KMS-11 (cell line): ENCODE measurements around the gene ZNF618.

Experiments used
- H2AFZ ChIP-seq: fragments of 200-600 bp; sonication (generic); 2 replicates; pipeline ENCODE4 v1.6.1; 2016; ENCODE audit warnings: antibody characterized with exemption, mixed run types, low read depth
- H3K27ac ChIP-seq: fragments of 200-600 bp; sonication (generic); 2 replicates; pipeline ENCODE4 v1.6.1; 2016; ENCODE audit warnings: mild to moderate bottlenecking, mixed run types
- H3K27me3 ChIP-seq: fragments of 200-600 bp; sonication (generic); 2 replicates; pipeline ENCODE4 v1.6.1; 2017; ENCODE audit warnings: mild to moderate bottlenecking, low read depth, mixed run types, moderate library complexity; ENCODE audit not compliant: insufficient read depth
- H3K36me3 ChIP-seq: fragments of 200-600 bp; sonication (generic); 2 replicates; pipeline ENCODE4 v1.6.1; 2017; ENCODE audit warnings: mild to moderate bottlenecking, mixed run types; ENCODE audit not compliant: insufficient read depth
- H3K4me1 ChIP-seq: fragments of 200-600 bp; sonication (generic); 2 replicates; pipeline ENCODE4 v1.6.1; 2016; ENCODE audit warnings: mild to moderate bottlenecking, low read depth, mixed run types; ENCODE audit not compliant: poor library complexity, severe bottlenecking
- H3K4me2 ChIP-seq: fragments of 200-600 bp; sonication (generic); 2 replicates; pipeline ENCODE4 v1.7.0; 2016; ENCODE audit warnings: mild to moderate bottlenecking, mixed run types
- H3K4me3 ChIP-seq: fragments of 200-600 bp; sonication (generic); IDR thresholded peaks from 2 replicates; pipeline ENCODE4 v1.6.1; 2017; ENCODE audit warnings: low read depth, low read length, mixed read lengths; ENCODE audit not compliant: insufficient read depth
- H3K79me2 ChIP-seq: fragments of 200-600 bp; sonication (generic); 2 replicates; pipeline ENCODE4 v1.6.1; 2016; ENCODE audit warnings: low read depth, mixed run types; ENCODE audit not compliant: insufficient read depth
- H3K9ac ChIP-seq: fragments of 200-600 bp; sonication (generic); 2 replicates; pipeline ENCODE4 v1.6.1; 2016; ENCODE audit warnings: mild to moderate bottlenecking, mixed run types
- H4K20me1 ChIP-seq: fragments of 200-600 bp; sonication (generic); 2 replicates; pipeline ENCODE4 v1.6.1; 2016; ENCODE audit warnings: mild to moderate bottlenecking, mixed run types; ENCODE audit not compliant: insufficient read depth
- CTCF ChIP-seq: fragments of 200-600 bp; sonication (generic); conservative IDR thresholded peaks from 2 replicates; pipeline ENCODE4 v1.6.1; 2017; ENCODE audit warnings: low read depth, mild to moderate bottlenecking, antibody characterized with exemption, low read length, moderate library complexity, mixed read lengths

The ZNF618 gene

GRCh38 chr9:113875459-113876150, 504 bp upstream of the ZNF618 start:
- H3K4me1 ChIP-seq, result peaks cover 10% of the 10 kb centered on the region
- H3K4me2 ChIP-seq, result peak overlapping the region; percentile 21; the same call in 1 of the 2 replicates
- TF ChIP-seq CTCF, result no peak
- peak overlapping the region; percentile 50; the same call in 1 of the 2 replicates for H2AFZ ChIP-seq
- no peak overlapping the region for H3K4me3 ChIP-seq
- no peaks in the 10 kb centered on the region; the same call in 1 of the 2 replicates for H3K27me3 ChIP-seq
- H3K79me2 ChIP-seq, result no peaks in the 10 kb centered on the region
- H4K20me1 ChIP-seq, result no peaks in the 10 kb centered on the region
- H3K36me3 ChIP-seq, result no peaks in the 10 kb centered on the region
- no peak overlapping the region for H3K27ac ChIP-seq
- no peak overlapping the region for H3K9ac ChIP-seq

- Histone ChIP-seq H3K79me2 (no peaks in the 10 kb centered on the region), H3K36me3 (no peaks in the 10 kb centered on the region), H2AFZ (peak overlapping the region; percentile 92; the same call in 1 of the 2 replicates), H4K20me1 (no peaks in the 10 kb centered on the region), H3K9ac (peak overlapping the region; percentile 98; the same call in 1 of the 2 replicates), H3K27ac (peak overlapping the region; percentile 55; the same call in 1 of the 2 replicates), H3K4me1 (peaks cover 10% of the 10 kb centered on the region), H3K27me3 (no peaks in the 10 kb centered on the region; the same call in 1 of the 2 replicates), H3K4me2 (peak overlapping the region; percentile 46), H3K4me3 (no peak overlapping the region)
- peak; percentile 69; the same call in 1 of the 2 replicates for TF ChIP-seq CTCF
These were observed 872 bp downstream of the ZNF618 start for GRCh38 chr9:113876993-113877368.

GRCh38 chr9:113879318-113879717, 3.2 kb downstream of the ZNF618 start:
- H2AFZ ChIP-seq, result no peak overlapping the region
- no peak overlapping the region for H3K9ac ChIP-seq
- H3K36me3 ChIP-seq, result no peaks in the 10 kb centered on the region
- H3K4me3 ChIP-seq, result no peak overlapping the region
- no peaks in the 10 kb centered on the region for H4K20me1 ChIP-seq
- no peaks in the 10 kb centered on the region; the same call in 1 of the 2 replicates for H3K27me3 ChIP-seq
- H3K27ac ChIP-seq, result no peak overlapping the region
- peaks cover 10% of the 10 kb centered on the region for H3K4me1 ChIP-seq
- no peaks in the 10 kb centered on the region for H3K79me2 ChIP-seq
- no peak for TF ChIP-seq CTCF
- no peak overlapping the region for H3K4me2 ChIP-seq

GRCh38 chr9:113879911-113880310, 3.8 kb downstream of the ZNF618 start:
- Histone ChIP-seq H2AFZ (no peak overlapping the region), H3K36me3 (no peaks in the 10 kb centered on the region), H3K27ac (no peak overlapping the region), H3K27me3 (no peaks in the 10 kb centered on the region; the same call in 1 of the 2 replicates), H3K4me3 (no peak overlapping the region), H3K79me2 (no peaks in the 10 kb centered on the region), H3K4me2 (no peak overlapping the region), H3K9ac (no peak overlapping the region), H4K20me1 (no peaks in the 10 kb centered on the region), H3K4me1 (peaks cover 10% of the 10 kb centered on the region)
- no peak for TF ChIP-seq CTCF
